HG03135 (cell line): ENCODE measurements around the gene DZIP1L.
"Not testable (repeated sequence)": the region's sequence is repeated elsewhere in the genome, so short reads cannot be mapped to it uniquely, and the experiment has no call there.

ENCODE experiments used
- ATAC-seq: cut with Tn5 transposase; IDR thresholded peaks from one replicate; pipeline ENCODE4 v1.9.1; 2021; ENCODE audit warnings: mild to moderate bottlenecking, moderate library complexity; ENCODE audit not compliant: unreplicated experiment

The DZIP1L gene

DNA sequence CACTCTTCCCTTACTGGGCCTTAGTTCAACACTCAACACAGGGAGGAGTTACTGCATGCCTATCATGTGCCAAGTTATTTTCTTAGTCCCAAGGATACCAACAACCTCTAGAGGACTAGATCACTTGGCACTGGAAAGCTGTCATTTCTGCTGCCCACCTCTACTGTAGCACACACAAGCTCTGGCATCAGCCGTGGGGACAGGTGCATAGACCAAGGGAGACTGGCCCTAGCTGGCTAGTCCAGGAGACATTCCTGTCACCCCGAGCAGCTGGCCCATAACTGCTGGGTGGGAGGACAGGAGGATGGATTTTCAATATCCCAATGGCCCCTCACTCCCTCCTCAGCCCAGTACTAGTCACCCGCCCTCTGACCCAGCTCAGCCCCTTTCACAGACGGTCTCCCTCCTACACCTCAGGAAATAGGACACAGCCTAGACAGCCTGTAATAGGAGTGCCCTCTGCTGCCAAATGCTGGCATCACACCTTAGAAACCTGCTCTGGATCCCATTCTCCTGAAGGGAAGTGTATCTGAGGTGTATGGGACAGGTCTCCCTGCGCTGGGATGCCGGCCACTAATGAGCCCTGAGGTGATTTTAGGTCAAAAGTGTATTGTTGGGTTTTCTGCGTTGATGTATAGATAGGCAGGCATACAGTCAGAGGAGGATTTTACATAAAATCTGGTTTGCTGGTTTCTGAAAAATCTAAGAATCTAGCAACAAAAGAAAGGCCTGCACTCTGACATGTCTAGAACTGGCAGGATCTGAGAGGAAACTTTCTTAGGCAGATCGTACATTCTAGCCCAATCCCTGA lies 3.4 kb upstream of the DZIP1L start:
- ATAC-seq = peak; percentile 57

DNA sequence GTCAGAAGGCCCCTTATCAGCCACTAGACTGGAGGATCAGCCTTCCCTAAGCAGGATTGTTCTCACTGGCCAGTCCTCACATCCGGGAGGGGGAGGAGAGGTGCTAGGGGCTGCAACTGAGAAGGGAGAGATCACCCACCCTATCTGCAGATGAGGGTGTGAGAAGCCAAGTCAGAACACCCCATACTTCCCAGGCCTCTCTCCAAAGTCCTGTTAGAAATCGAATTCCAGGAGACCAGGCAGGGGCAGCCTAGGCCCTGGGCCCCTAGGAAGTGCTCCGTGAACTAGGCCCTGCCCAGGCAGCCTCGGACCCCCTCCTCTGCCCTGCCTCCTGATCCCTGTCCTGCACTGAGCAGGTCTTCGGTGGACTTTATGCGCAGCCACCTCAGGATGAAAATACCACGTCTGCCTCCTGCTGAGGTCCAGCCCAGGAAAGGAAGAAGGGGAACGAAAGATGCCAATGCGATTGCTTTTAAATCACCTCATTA lies 933 bp downstream of the DZIP1L start:
- ATAC-seq = no peak

DNA sequence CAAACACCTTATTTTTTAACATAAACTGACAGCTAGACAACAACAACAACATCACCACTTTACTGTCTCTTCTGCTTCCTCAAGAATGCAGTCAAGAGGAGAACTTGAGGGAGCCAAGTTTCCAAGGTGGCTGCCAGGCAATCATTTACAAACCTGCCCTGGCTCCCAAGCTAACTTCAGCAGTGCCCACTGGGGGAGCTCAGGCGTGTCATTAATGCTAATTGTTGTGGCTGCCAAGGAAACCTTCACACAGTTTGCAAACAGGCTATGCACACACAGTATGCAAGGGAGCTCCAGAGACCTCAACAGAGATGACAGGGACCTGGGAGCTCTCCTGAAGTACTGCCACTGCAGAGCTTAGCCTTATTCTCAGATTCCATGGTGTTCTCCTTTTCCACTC lies 2.1 kb downstream of the DZIP1L start:
- no peak for ATAC-seq

DNA sequence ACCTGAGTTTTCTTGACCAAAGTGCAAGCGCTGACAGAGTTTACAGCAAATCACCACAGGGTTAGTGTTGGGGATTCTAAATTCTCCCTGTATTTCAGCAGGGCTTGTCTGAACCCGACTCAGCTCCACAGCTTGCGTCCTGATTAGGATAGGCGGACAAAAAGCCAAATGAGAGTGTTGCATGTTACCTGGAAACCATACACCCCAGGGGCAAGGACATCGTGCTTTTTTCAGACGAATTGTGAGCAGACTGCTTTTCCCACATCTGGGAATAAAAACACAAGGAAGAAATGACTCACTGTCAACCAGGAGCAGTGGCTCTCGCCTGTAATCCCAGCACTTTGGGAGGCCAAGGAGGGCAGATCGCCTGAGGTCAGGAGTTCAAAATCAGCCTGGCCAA lies 3.0 kb downstream of the DZIP1L start:
- ATAC-seq = no peak

DNA sequence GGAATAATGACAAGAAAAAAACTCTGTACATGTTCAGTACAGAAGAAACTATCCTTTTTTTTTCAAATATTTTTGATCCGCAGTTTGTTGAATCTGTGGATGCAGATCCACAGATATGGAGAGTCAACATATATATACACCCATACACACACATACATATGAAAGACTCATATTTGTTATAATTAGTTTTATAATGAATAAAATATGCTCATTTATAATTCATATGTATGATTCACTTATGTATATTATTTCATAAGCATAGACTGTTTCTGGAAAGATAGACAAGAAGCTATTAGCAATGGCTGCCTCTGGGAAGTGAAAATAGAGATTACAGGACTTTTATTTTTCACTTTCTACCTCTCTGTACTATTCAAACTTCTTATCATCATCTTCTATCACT lies 9.8 kb downstream of the DZIP1L start:
- no peak for ATAC-seq

DNA sequence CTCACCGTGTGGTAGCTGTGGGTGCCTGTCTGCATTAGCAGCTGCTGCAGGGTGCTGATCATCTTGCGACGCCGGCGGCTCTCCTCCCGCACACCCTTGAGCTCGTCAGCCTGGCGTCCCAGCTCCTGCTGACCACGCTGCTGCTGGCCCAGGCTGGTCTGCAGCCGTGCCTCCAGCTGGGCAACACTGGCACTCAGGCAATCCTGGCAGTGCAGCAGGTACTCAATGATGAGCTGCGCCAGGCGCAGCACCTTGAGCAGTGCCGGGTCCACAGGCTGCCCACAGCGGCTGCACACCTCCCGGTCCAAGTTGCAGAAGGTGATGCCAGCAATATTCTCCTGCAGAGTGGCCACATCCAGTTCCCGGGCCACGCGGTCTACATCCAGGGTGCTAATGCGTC lies 11.9 kb downstream of the DZIP1L start:
- no peak for ATAC-seq

DNA sequence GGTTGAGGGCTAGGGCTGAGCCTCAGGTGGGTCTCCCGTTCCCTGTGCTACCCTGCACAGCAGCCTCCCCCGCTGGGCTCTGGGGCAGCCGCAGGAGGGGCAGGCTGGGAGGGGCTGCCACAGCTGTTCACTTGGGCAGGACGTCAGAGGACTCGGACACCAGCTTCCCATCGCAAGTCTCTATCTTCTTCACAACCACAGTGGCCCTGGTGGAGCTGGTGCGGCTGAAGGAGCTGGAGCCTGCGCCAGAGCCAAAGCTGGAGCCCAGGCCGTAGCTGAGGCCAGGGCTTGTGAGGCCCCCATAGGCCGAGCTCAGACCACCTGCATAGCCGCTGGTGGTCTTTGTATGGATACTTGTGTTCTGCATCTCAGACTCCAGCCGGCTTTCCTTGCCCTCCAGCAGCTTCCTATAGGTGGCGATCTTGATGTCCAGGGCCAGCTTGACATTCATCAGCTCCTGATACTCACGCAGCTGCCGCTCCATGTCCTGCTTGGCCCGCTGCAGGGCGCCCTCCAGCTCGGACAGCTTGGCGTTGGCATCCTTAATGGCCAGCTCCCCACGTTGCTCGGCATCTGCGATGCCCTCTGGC lies 14.0 kb downstream of the DZIP1L start:
- ATAC-seq = not testable (repeated sequence)

DNA sequence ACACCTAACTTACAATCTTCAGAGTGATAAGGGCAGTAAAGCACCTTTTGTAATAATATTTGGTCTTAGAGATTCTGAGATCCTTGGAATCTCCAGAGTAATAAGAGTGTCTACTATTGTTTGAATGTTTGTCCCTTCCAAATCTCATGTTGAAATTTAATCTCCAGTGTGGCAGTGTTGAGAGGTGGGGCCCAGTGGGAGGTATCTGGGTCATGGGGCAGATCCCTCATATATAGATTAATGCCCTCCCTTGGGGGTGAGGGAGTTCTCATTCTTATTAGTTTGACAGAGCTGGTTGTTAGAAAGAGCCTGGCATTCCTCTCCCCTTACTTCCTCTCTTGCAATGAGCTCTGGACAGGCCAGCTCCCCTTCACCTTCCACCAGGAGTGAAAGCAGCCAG lies 16.0 kb downstream of the DZIP1L start:
- no peak for ATAC-seq

DNA sequence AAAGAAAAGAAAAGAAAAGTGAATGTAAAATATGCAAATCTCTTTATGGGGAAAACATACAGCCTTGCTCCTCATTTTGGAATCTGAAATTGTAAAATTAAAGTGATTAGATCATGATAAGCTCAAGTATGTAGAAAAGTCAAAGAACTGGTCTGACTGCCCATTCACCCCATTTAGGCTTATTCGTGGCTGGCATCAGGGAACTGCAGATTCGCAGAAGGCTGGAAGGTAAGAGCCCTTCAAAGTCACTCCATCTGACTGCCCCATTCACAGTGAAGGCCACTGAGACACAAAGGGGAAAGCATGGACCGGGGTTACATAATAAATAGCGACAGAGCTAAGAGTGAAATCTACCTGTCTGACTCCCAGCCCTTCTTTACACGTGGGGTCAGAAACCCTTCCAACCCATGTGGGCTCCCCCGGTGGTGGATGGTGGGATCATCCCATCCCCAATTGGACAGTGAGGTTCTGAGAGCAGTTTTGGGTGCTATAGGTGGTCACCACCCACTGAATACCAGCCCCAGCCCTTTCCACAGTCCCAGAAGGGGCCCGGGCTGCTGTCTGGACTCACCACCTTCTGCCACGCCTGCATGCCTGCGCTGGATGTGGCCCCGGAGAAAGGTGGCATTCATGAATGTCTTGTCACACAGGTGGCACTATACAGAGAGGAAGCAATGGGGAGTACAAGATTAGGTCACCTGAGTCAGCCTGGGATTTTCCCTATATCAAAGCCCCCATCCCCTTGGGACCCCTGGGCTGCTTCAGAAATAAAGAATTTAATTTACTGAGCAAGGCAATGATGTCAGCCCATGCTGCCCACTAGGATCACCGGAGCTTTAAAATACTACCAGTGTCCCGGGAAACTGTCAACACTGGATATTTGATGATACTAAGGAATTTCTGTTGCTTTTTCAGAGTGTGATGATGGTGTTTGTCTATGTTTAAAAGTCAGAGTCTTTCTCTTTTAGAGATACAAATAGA lies 17.9 kb downstream of the DZIP1L start:
- no peak for ATAC-seq

DNA sequence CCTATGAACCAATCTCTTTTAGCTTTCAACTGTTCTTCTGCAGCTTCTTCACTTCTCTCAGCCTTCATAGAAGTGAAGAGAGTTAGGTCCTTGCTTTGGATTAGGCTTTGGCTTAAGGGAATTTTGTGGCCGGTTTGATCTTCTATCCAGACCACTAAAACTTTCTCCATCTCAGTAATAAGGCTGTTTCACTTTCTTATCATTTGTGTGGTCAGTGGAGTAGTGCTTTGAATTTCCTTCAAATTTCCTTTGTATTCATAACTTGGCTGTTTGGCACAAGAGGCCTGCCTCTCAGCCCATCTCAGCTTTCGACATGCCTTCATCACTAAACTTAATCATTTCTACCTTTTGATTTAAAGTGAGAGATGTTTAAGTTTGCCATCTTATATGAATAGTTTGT lies 21.7 kb downstream of the DZIP1L start:
- no peak for ATAC-seq

DNA sequence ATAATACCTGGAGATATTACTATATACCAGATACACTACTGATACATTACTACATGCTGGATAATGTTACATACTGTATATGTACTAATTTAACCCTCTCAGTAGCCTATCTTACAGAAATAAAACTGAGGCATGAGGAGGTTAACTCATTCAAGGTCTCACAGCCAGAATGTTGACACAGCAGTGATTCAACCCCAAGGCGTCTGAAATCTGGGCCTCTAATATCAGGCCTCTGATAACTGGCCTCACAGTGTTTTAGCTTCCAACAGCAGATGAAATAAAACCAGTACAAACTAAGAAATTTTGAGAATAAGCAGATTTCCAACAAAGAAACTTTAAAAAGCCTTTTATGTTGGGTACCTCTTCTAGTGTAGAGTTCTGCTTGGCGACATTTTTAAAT lies 23.4 kb downstream of the DZIP1L start:
- ATAC-seq = no peak

DNA sequence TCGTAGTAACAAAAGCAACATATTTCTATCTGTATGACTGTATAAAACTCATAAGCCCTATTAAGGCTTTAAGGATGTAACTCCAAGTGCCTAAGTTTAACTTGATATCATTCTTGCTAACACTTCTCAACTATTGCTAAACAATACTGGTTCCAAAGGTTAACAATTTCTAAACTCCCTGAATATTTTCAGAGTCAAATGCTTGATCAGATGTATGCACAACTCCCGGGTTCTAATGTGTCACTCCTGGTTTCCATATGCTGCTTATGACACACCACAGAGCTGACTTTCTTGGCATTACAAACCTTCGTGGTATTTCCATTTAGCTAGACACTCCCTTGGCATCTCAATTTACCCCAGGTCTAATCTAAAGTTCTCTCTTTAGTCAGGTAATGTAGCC lies 26.3 kb downstream of the DZIP1L start:
- no peak for ATAC-seq

DNA sequence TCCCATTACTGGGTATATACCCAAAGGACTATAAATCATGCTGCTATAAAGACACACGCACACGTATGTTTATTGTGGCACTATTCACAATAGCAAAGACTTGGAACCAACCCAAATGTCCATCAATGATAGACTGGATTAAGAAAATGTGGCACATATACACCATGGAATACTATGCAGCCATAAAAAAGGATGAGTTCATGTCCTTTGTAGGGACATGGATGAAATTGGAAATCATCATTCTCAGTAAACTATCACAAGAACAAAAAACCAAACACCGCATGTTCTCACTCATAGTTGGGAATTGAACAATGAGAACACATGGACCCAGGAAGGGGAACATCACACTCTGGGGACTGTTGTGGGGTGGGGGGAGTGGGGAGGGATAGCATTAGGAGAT lies 29.7 kb downstream of the DZIP1L start:
- ATAC-seq = not testable (repeated sequence)

DNA sequence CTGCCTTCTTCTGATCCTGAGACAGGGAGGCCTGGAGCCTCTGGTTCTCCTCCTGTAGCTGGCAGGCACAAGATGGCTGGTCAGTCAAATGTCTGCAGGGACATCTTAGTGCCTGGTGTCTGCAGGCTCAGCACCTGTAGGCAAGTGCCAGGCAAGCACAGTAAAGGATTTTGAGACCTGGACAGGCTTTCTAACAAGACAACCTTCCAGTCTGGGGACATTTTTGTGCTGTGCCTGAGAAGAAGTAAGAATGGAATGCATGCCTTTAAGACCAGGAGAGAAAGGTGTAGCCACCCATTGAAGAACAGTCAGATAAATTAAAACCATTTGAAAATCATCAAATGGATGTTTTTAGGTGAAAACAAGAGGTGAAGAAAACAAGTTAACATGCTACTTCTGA lies 31.2 kb downstream of the DZIP1L start:
- ATAC-seq = no peak

DNA sequence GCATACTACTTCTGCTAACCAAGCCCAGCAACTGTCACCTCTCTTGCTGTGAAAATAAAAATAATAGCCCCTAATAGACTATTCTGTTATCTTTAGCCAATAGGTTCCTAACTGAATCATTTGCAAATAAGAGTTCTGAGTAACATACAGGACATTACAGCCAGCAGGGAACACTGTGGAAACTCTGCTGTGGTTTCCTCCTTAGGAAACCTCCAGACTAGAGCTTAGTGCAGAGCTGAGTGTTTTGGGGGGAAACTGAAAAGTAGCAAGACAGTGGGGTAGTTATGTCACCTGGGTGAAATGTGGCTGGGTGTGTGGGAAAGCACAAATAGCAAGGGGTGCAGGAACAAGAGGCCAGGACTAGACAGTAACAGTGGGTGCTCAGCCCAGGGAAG lies 32.4 kb downstream of the DZIP1L start:
- no peak for ATAC-seq

DNA sequence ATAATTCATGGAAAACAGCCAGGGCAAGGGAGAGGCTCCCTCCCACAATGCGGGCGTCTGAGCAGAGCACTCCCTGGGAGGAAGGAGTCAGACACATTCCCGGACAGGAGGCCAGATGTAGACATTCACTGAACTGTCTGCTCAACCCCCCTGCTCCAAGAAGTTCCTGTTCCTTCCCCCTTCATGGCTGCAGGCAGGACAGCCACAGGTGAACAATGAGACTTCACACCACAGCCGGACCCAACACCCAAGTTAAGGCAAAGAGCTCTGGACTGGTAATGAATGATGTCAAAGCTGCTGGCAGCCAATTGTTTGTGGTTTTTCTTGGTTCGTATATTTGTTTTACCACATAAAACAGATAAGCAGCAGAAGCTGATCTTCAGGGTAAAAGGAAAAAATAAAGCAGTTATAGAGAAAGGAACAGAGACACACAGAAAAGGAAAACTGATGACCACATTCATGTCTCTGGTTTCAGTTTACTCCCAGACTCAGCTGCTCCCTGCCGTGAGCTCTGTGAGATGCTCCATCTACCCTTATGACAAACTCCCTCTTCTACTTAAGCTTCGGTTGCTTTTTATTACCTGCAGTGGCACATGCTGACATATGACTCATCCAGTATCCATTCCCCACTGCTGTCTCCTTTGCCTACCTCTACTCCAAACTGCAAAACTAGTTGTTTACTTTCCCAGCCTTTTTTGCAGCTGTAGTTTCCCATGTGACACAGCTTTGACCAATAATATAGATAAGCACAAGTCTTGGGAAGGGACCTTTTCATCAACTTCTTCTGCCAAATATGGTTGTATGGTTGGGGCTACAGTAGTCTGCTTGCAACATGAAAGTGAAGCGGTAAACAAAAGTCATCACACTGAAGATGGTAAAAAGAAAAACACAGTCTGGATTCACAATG lies 33.1 kb downstream of the DZIP1L start:
- no peak for ATAC-seq

DNA sequence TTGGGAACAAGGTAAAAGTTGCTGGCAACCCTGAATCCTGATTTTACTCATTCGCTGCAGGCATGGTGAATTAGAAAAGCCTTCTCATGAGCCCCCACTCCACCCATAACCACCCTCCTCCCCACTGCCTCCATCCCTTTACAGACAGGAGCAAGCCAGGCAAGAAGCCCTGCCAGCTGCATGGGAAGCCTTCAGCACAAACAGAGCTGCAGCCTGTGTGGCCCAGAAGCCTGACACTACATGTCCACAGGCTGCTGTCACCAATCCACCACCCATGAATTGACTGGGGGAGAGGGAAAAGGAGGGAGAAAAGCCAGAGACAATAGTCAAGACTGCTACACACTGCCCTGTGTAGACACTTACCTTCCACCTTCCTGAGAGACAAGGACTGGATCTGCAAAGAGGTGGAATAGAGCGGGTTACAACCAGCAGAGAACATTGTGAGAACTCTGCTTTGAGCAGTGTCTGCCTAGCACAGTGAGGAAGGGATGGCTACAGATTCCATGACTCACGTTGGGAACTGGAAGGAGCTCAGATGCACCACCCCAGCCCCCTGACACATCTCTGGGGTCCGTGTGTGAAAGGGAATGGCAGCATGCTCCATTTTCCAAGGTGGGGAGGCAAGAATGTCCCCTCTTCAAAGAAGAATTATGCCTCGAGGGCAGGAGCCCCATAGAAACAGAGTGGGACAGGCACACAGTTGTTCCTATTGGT lies 33.9 kb downstream of the DZIP1L start:
- ATAC-seq = no peak

DNA sequence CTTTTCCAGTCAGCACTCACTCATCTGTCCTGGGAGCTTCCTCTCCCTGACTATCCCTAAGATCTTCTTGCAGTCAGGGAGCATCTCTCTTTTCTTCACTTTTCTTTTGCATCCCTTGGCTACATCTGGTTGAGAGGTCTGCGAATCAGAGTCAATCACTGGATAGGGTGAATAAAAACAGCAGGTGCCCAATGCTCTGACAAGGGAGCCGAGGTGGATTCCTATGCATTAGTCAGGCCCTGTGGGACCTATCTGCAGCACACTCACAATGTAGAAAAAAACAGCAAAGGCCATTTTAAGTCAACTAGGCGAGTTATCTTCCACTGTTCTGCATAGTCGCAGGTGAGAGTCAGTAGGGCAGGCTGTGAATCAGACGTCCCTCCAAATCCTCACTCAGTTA lies 35.5 kb downstream of the DZIP1L start:
- ATAC-seq = no peak

DNA sequence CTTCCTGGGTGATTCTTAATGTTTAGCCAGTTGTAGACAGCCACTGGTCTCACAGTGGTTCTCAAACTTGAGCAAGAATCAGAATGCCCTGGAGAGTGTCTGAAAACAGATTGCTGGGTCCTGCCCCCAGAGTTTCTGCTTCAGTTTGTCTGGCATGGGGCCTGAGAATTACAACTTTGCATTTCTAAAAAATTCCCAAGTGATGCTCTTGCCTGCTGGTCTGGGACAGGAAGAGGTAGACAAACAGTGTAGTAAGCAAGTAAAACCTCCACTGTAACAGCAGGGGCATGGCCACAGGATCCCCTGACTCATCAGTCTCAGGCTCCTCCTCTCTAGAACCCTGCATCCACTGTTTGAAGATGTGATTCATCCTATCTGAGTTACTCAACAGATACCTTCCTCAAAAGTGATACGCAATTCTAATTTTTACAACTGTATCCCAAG lies 36.5 kb downstream of the DZIP1L start:
- ATAC-seq = no peak

DNA sequence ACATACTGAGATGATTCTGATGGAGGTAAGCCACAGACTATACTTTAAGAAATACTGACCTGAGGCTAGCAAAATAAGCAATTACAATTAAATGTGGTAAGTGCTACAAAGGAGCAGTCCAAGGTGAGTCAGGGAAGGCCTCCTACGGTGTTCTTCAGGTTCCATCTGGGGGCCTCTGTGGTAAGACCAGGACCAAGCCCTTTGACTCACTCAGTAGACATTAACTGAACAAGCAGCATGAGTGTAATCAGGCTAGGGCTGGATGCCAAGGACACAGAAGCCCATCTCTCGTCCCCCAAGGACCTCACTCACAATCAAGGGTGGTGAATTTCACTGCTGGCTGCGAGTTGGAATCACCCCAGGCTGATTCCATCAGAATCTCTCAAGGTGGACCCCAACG lies 37.3 kb downstream of the DZIP1L start:
- ATAC-seq = no peak
